ENCODE data around the gene ACYP1. TPM values are rescaled to one million over a fixed set of nuclear protein-coding genes. Genes with fewer than 3 reads are reported as not detected.
"Not testable (repeated sequence)": the region's sequence is repeated elsewhere in the genome, so short reads cannot be mapped to it uniquely, and the experiment has no call there.

Gene ACYP1
- total RNA-seq, 1 donor from 2014 or later: 14.1 TPM

- no peak for DNase-seq (ENCODE audit: low spot score)
Measured at GRCh38 chr14:75068294-75069120, 4.7 kb upstream of the ACYP1 start.

GRCh38 chr14:75067765-75068164 is 3.9 kb upstream of the ACYP1 start:
- DNase-seq (ENCODE audit: low spot score): not testable (repeated sequence)

GRCh38 chr14:75067212-75067611 is 3.4 kb upstream of the ACYP1 start:
- no peak for DNase-seq (ENCODE audit: low spot score)

- no peak for DNase-seq (ENCODE audit: low spot score)
Measured at GRCh38 chr14:75066691-75067090, 2.9 kb upstream of the ACYP1 start.

GRCh38 chr14:75064205-75064567 is 362 bp upstream of the ACYP1 start:
- no peak for DNase-seq (ENCODE audit: low spot score)

- DNase-seq (ENCODE audit: low spot score): no peak
Measured at GRCh38 chr14:75063013-75063412, 811 bp downstream of the ACYP1 start.

GRCh38 chr14:75060420-75060819 is 3.4 kb downstream of the ACYP1 start:
- DNase-seq (ENCODE audit: low spot score): no peak

GRCh38 chr14:75059642-75060041 is 4.2 kb downstream of the ACYP1 start:
- DNase-seq (ENCODE audit: low spot score): no peak

GRCh38 chr14:75054421-75054820 is 9.4 kb downstream of the ACYP1 start:
- DNase-seq (ENCODE audit: low spot score): no peak

GRCh38 chr14:75053396-75054291 is 10.2 kb downstream of the ACYP1 start:
- no peak for DNase-seq (ENCODE audit: low spot score)

GRCh38 chr14:75051556-75051899 is 12.3 kb downstream of the ACYP1 start:
- DNase-seq (ENCODE audit: low spot score): no peak

GRCh38 chr14:75050852-75051555 is 12.8 kb downstream of the ACYP1 start, which contains the start of gene MLH3:
Gene MLH3 (minus strand): TSS chr14:75051467. CDS start chr14:75049655, 1,812 bp downstream.
- DNase-seq (ENCODE audit: low spot score): peak; percentile 88

GRCh38 chr14:75049731-75050201 is 14.1 kb downstream of the ACYP1 start:
- no peak for DNase-seq (ENCODE audit: low spot score)

- DNase-seq (ENCODE audit: low spot score): no peak
Measured at GRCh38 chr14:75049136-75049535, 14.7 kb downstream of the ACYP1 start.

- DNase-seq (ENCODE audit: low spot score): no peak
Measured at GRCh38 chr14:75048101-75048500, 15.7 kb downstream of the ACYP1 start.

GRCh38 chr14:75047506-75047905 is 16.3 kb downstream of the ACYP1 start:
- DNase-seq (ENCODE audit: low spot score): no peak

GRCh38 chr14:75046899-75047298 is 16.9 kb downstream of the ACYP1 start:
- DNase-seq (ENCODE audit: low spot score): no peak

- no peak for DNase-seq (ENCODE audit: low spot score)
Measured at GRCh38 chr14:75046275-75046674, 17.5 kb downstream of the ACYP1 start.

GRCh38 chr14:75044752-75045151 is 19.1 kb downstream of the ACYP1 start:
- DNase-seq (ENCODE audit: low spot score): no peak

GRCh38 chr14:75044322-75044721 is 19.5 kb downstream of the ACYP1 start:
- no peak for DNase-seq (ENCODE audit: low spot score)

GRCh38 chr14:75042035-75042434 is 21.8 kb downstream of the ACYP1 start:
- no peak for DNase-seq (ENCODE audit: low spot score)

- DNase-seq (ENCODE audit: low spot score): no peak
Measured at GRCh38 chr14:75041613-75042012, 22.2 kb downstream of the ACYP1 start.

Data from ureter (tissue), 1 donor.